ENCODE data around the gene ZNF710. TPM values are rescaled to one million over a fixed set of nuclear protein-coding genes. Genes with fewer than 3 reads are reported as not detected.
A peak's percentile ranks its signal among the peaks of the same experiment; 100 is the strongest.

Gene ZNF710
- total RNA-seq, 1 donor, result 9.1 TPM

GRCh38 chr15:90004252-90004651, 3.1 kb downstream of the ZNF710 start:
- Histone ChIP-seq H3K9me3 (ENCODE audit: low read depth, low read length) (no peaks in the 10 kb centered on the region), H3K4me3 (ENCODE audit: low read length) (peak overlapping the region; percentile 4), H3K27me3 (ENCODE audit: insufficient read depth, low read length) (no peaks in the 10 kb centered on the region), H3K4me1 (ENCODE audit: insufficient read depth, low read length) (peaks cover 83% of the 10 kb centered on the region)

- peaks cover 83% of the 10 kb centered on the region for H3K4me1 ChIP-seq (ENCODE audit: insufficient read depth, low read length)
- peak overlapping the region; percentile 4 for H3K4me3 ChIP-seq (ENCODE audit: low read length)
Measured at GRCh38 chr15:90004671-90005070, 3.5 kb downstream of the ZNF710 start.

GRCh38 chr15:90006217-90007075, 5.3 kb downstream of the ZNF710 start:
- H3K27me3 ChIP-seq (ENCODE audit: insufficient read depth, low read length), result no peaks in the 10 kb centered on the region
- peaks cover 82% of the 10 kb centered on the region for H3K4me1 ChIP-seq (ENCODE audit: insufficient read depth, low read length)
- H3K9me3 ChIP-seq (ENCODE audit: low read depth, low read length), result no peaks in the 10 kb centered on the region
- H3K4me3 ChIP-seq (ENCODE audit: low read length), result no peak overlapping the region

More at GRCh38 chr15:90004671-90005070, 3.5 kb downstream of the ZNF710 start:
- H3K9me3 ChIP-seq (ENCODE audit: low read depth, low read length), result no peaks in the 10 kb centered on the region
- no peaks in the 10 kb centered on the region for H3K27me3 ChIP-seq (ENCODE audit: insufficient read depth, low read length)

GRCh38 chr15:90007076-90007460, 5.9 kb downstream of the ZNF710 start:
- Histone ChIP-seq H3K27me3 (ENCODE audit: insufficient read depth, low read length) (no peaks in the 10 kb centered on the region), H3K4me1 (ENCODE audit: insufficient read depth, low read length) (peaks cover 82% of the 10 kb centered on the region), H3K4me3 (ENCODE audit: low read length) (no peak overlapping the region), H3K9me3 (ENCODE audit: low read depth, low read length) (no peaks in the 10 kb centered on the region)

- H3K27me3 ChIP-seq (ENCODE audit: insufficient read depth, low read length), result no peaks in the 10 kb centered on the region
- no peaks in the 10 kb centered on the region for H3K9me3 ChIP-seq (ENCODE audit: low read depth, low read length)
- H3K4me1 ChIP-seq (ENCODE audit: insufficient read depth, low read length), result peaks cover 83% of the 10 kb centered on the region
- H3K4me3 ChIP-seq (ENCODE audit: low read length), result no peak overlapping the region
Measured at GRCh38 chr15:90008607-90009006, 7.5 kb downstream of the ZNF710 start.

GRCh38 chr15:90009301-90010022, 8.3 kb downstream of the ZNF710 start:
- H3K4me1 ChIP-seq (ENCODE audit: insufficient read depth, low read length), result peaks cover 83% of the 10 kb centered on the region

GRCh38 chr15:90011705-90012104, 10.6 kb downstream of the ZNF710 start:
- peaks cover 81% of the 10 kb centered on the region for H3K4me1 ChIP-seq (ENCODE audit: insufficient read depth, low read length)
- H3K27me3 ChIP-seq (ENCODE audit: insufficient read depth, low read length), result no peaks in the 10 kb centered on the region
- no peaks in the 10 kb centered on the region for H3K9me3 ChIP-seq (ENCODE audit: low read depth, low read length)
- H3K4me3 ChIP-seq (ENCODE audit: low read length), result no peak overlapping the region

More at GRCh38 chr15:90009301-90010022, 8.3 kb downstream of the ZNF710 start:
- H3K27me3 ChIP-seq (ENCODE audit: insufficient read depth, low read length), result no peaks in the 10 kb centered on the region
- H3K9me3 ChIP-seq (ENCODE audit: low read depth, low read length), result no peaks in the 10 kb centered on the region
- no peak overlapping the region for H3K4me3 ChIP-seq (ENCODE audit: low read length)

GRCh38 chr15:90013503-90013937, 12.4 kb downstream of the ZNF710 start:
- Histone ChIP-seq H3K4me3 (ENCODE audit: low read length) (no peak overlapping the region), H3K4me1 (ENCODE audit: insufficient read depth, low read length) (peaks cover 83% of the 10 kb centered on the region), H3K27me3 (ENCODE audit: insufficient read depth, low read length) (no peaks in the 10 kb centered on the region), H3K9me3 (ENCODE audit: low read depth, low read length) (no peaks in the 10 kb centered on the region)

GRCh38 chr15:90015294-90015693, 14.2 kb downstream of the ZNF710 start:
- Histone ChIP-seq H3K27me3 (ENCODE audit: insufficient read depth, low read length) (no peaks in the 10 kb centered on the region), H3K4me1 (ENCODE audit: insufficient read depth, low read length) (peaks cover 80% of the 10 kb centered on the region), H3K9me3 (ENCODE audit: low read depth, low read length) (no peaks in the 10 kb centered on the region), H3K4me3 (ENCODE audit: low read length) (no peak overlapping the region)

GRCh38 chr15:90015749-90016148, 14.6 kb downstream of the ZNF710 start:
- Histone ChIP-seq H3K27me3 (ENCODE audit: insufficient read depth, low read length) (no peaks in the 10 kb centered on the region), H3K4me1 (ENCODE audit: insufficient read depth, low read length) (peaks cover 80% of the 10 kb centered on the region), H3K4me3 (ENCODE audit: low read length) (no peak overlapping the region), H3K9me3 (ENCODE audit: low read depth, low read length) (no peaks in the 10 kb centered on the region)

- Histone ChIP-seq H3K4me3 (ENCODE audit: low read length) (no peak overlapping the region), H3K27me3 (ENCODE audit: insufficient read depth, low read length) (no peaks in the 10 kb centered on the region), H3K4me1 (ENCODE audit: insufficient read depth, low read length) (peaks cover 88% of the 10 kb centered on the region), H3K9me3 (ENCODE audit: low read depth, low read length) (no peaks in the 10 kb centered on the region)
Measured at GRCh38 chr15:90016721-90017120, 15.6 kb downstream of the ZNF710 start.

GRCh38 chr15:90018216-90018831, 17.2 kb downstream of the ZNF710 start:
- H3K4me3 ChIP-seq (ENCODE audit: low read length), result no peak overlapping the region
- H3K9me3 ChIP-seq (ENCODE audit: low read depth, low read length), result no peaks in the 10 kb centered on the region
- peaks cover 88% of the 10 kb centered on the region for H3K4me1 ChIP-seq (ENCODE audit: insufficient read depth, low read length)
- H3K27me3 ChIP-seq (ENCODE audit: insufficient read depth, low read length), result no peaks in the 10 kb centered on the region

GRCh38 chr15:90019611-90020010, 18.5 kb downstream of the ZNF710 start:
- Histone ChIP-seq H3K4me3 (ENCODE audit: low read length) (no peak overlapping the region), H3K27me3 (ENCODE audit: insufficient read depth, low read length) (no peaks in the 10 kb centered on the region), H3K4me1 (ENCODE audit: insufficient read depth, low read length) (peaks cover 86% of the 10 kb centered on the region), H3K9me3 (ENCODE audit: low read depth, low read length) (no peaks in the 10 kb centered on the region)

GRCh38 chr15:90020021-90020735, 19.1 kb downstream of the ZNF710 start:
- Histone ChIP-seq H3K9me3 (ENCODE audit: low read depth, low read length) (no peaks in the 10 kb centered on the region), H3K4me1 (ENCODE audit: insufficient read depth, low read length) (peaks cover 86% of the 10 kb centered on the region), H3K4me3 (ENCODE audit: low read length) (no peak overlapping the region), H3K27me3 (ENCODE audit: insufficient read depth, low read length) (no peaks in the 10 kb centered on the region)
